Panc1 (cell line): ENCODE data around the gene LGALS4. TPM values are rescaled to one million over a fixed set of nuclear protein-coding genes. Genes with fewer than 3 reads are reported as not detected.

Source experiments
- total RNA-seq: library from RNA; stranded (reverse); gene quantifications from one replicate; pipeline ENCODE4 v1.2.1, GENCODE V29; 2021; ENCODE audit not compliant: unreplicated experiment

LGALS4 gene
- total RNA-seq, 1 experiment from 2014 or later: 3.9 TPM

Other genes with a start within 250 kb of the LGALS4 start
- gene MAP4K1, start 195.0 kb downstream of the LGALS4 start, total RNA-seq: 11.1 TPM
- gene EIF3K, start 193.8 kb downstream of the LGALS4 start, total RNA-seq: 2,011 TPM
- gene ACTN4, start 165.3 kb downstream of the LGALS4 start, total RNA-seq: 3,297 TPM
- 58.5 TPM for gene CAPN12, start 68.5 kb downstream of the LGALS4 start, total RNA-seq
- not detected for gene LGALS7, start 39.4 kb downstream of the LGALS4 start, total RNA-seq
- gene LGALS7B, start 23.7 kb downstream of the LGALS4 start, total RNA-seq: 3.6 TPM
- gene ECH1, start 18.8 kb upstream of the LGALS4 start, total RNA-seq: 945 TPM
- gene HNRNPL, start 37.0 kb upstream of the LGALS4 start, total RNA-seq: 749 TPM
- 1.3 TPM for gene RINL, start 65.3 kb upstream of the LGALS4 start, total RNA-seq
- 162 TPM for gene SIRT2, start 86.7 kb upstream of the LGALS4 start, total RNA-seq
- 185 TPM for gene NFKBIB, start 87.0 kb upstream of the LGALS4 start, total RNA-seq
- gene CCER2, start 99.2 kb upstream of the LGALS4 start, total RNA-seq: 1.3 TPM
- 186 TPM for gene SARS2, start 117.8 kb upstream of the LGALS4 start, total RNA-seq
- 511 TPM for gene MRPS12, start 118.0 kb upstream of the LGALS4 start, total RNA-seq
- gene FBXO17, start 162.8 kb upstream of the LGALS4 start, total RNA-seq: 411 TPM
- gene FBXO27, start 219.6 kb upstream of the LGALS4 start, total RNA-seq: 443 TPM